Adrenal gland (tissue), 12 donors: ENCODE data around the gene DBI. TPM values are rescaled to one million over a fixed set of nuclear protein-coding genes. Genes with fewer than 3 reads are reported as not detected.

ENCODE experiments used
- DNase-seq, 7 donors: peaks; one replicate each; pipeline ENCODE4 v3.0.0-alpha.2; 2019 to 2020
- H3K27ac ChIP-seq, 5 donors: fragments of 200-600 bp; sonication (generic) in 4 of 5; 1 replicate in 3 of 5; 2 replicates in 2 of 5; pipeline versions ENCODE4 v1.5.1 to v1.8.0; 2016 to 2020; ENCODE audit warnings: mild to moderate bottlenecking in 1 of 5
- H3K27me3 ChIP-seq: fragments of 200-600 bp; 2 replicates; pipeline ENCODE4 v1.8.0; 2021
- H3K36me3 ChIP-seq, 2 donors: fragments of 200-600 bp; replicated peaks in 1 of 2; 1 replicate in 1 of 2; 2 replicates in 1 of 2; pipeline versions ENCODE4 v1.5.1 to v1.8.0; 2018 to 2022
- H3K4me1 ChIP-seq, 2 donors: fragments of 200-600 bp; replicated peaks in 1 of 2; 1 replicate in 1 of 2; 2 replicates in 1 of 2; pipeline versions ENCODE4 v1.5.1 to v1.8.0; 2018 to 2021
- H3K4me3 ChIP-seq, 4 donors: fragments of 200-600 bp; sonication (generic) in 3 of 4; one replicate each; pipeline ENCODE4 v1.5.1; 2016 to 2018
- H3K9me3 ChIP-seq, 3 donors: fragments of 200-600 bp; sonication (generic) in 1 of 3; replicated peaks in 1 of 3; 1 replicate in 2 of 3; 2 replicates in 1 of 3; pipeline versions ENCODE4 v1.5.1 to v1.8.0; 2016 to 2021
- CTCF ChIP-seq, 6 experiments: fragments of 450-650 bp in 4 of 6; fragments of 200-600 bp in 2 of 6; sonication (generic) in 1 of 6; IDR thresholded peaks; 1 replicate in 5 of 6; 2 replicates in 1 of 6; pipeline versions ENCODE4 v1.5.1 to v1.8.0; 2016 to 2021; ENCODE audit warnings: antibody characterized with exemption in 6 of 6, mild to moderate bottlenecking in 2 of 6, moderate library complexity in 1 of 6
- POLR2A ChIP-seq, 2 donors: fragments of 450-650 bp; IDR thresholded peaks; one replicate each; pipeline ENCODE4 v1.6.1; 2017; ENCODE audit warnings: antibody characterized with exemption in 2 of 2, mild to moderate bottlenecking in 2 of 2, moderate library complexity in 1 of 2
- WGBS, 4 donors: extraction: QIAGEN DNeasy Blood & Tissue Kit in 2 of 4; methylation state at CpG; one replicate each; pipeline versions ENCODE4 v1.1.5 to v1.1.7; 2013 to 2017; 5-methylcytosine and 5-hydroxymethylcytosine counted together
- intact Hi-C, 2 donors: fragments of 100-400 bp; cut with DNase I; formaldehyde crosslinking; loops; one replicate each; pipeline versions ENCODE4 v1.14.1 to v1.15.0; 2022 to 2023
- polyA plus RNA-seq, 3 donors: library from polyadenylated mRNA; stranded (reverse); fragments of 200-250 nt in 2 of 3; fragments of 350-450 nt in 1 of 3; fragmentation: Illumina TruSeq in 1 of 3; extraction: RNeasy Lipid Tissue Mini Kit (QIAGEN cat#74804) in 1 of 3; gene quantifications; one replicate each; pipeline ENCODE4 v1.2.3, GENCODE V29; 2013 to 2014
- total RNA-seq, 9 donors: library from RNA; depleted of rRNA in 4 of 9; stranded (reverse); fragments of >200 nt in 4 of 9; fragments of 120-200 nt in 1 of 9; fragmentation: NEBNext Ultra II Directional in 1 of 9; extraction: Animal tissue kit (Norgen Biotek cat#: 25700) in 1 of 9; gene quantifications; one replicate each; pipeline versions ENCODE4 v1.1.0 to v1.2.4, GENCODE V29; 2013 to 2023
- donor health status: healthy with polysubstance abuse.
- donor health status: Bipolar disorder and iron deficiency.
- donor health status: DM: yes; HTN: yes; CAD: no.
- donor health status: DM: no; HTN: no; CAD: no.
- donor health status: DM: no; HTN: no; CAD: no.
- donor health status: DM: yes; HTN: yes; CAD: no.

The DBI gene
- total and polyA plus RNA-seq, 12 donors: 32.3 to 367 (median 99.1) TPM

- no peak for DNase-seq
- Histone ChIP-seq H3K4me3 (no peak overlapping the region), H3K27me3 (no peaks in the 10 kb centered on the region), H3K4me1 (no peaks in the 10 kb centered on the region), H3K9me3 (no peaks in the 10 kb centered on the region), H3K27ac (no peak overlapping the region), H3K36me3 (peaks cover 0 to 23% of the 10 kb centered on the region in 2 donors)
- 94 to 100% (median 95%) methylated on average over 5 of the region's 5 CpGs for WGBS, 4 donors
- intact Hi-C loops: no loop called here
- TF ChIP-seq POLR2A (IDR thresholded peaks at IDR 0.05) (no peak), CTCF (IDR thresholded peaks at IDR 0.05) (no peak)
Measured at GRCh38 chr2:119376810-119377209, 10.0 kb downstream of the DBI start.

- Histone ChIP-seq H3K36me3 (peaks cover 0 to 17% of the 10 kb centered on the region in 2 donors), H3K4me1 (no peaks in the 10 kb centered on the region), H3K4me3 (no peak overlapping the region), H3K27me3 (no peaks in the 10 kb centered on the region), H3K9me3 (no peaks in the 10 kb centered on the region), H3K27ac (no peak overlapping the region)
- 84 to 91% (median 87%) methylated on average over 7 of the region's 7 CpGs for WGBS, 4 donors
- no peak for DNase-seq
- TF ChIP-seq CTCF (IDR thresholded peaks at IDR 0.05) (no peak), POLR2A (IDR thresholded peaks at IDR 0.05) (no peak)
- intact Hi-C loops: no loop called here
Measured at GRCh38 chr2:119377294-119377992, 10.7 kb downstream of the DBI start.

DNA sequence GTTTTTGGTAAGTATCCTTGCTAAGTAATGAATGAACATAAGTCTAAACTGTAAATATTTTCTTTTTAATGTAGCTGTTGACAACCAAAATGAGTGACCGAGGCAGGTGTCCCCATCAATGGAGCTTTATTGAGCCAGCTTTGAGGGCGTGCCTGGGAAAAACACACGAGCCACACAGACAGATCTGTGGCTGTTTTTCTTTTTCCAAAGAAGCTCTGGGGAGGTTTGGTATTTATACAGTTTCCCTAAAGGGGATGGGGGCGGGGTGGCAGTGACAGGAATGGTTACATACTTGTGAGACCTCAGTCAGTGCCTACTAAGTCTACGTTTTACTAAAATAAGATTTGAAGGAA lies 11.2 kb downstream of the DBI start:
- intact Hi-C loops: no loop called here
- Histone ChIP-seq H3K27me3 (no peaks in the 10 kb centered on the region), H3K4me3 (no peak overlapping the region), H3K27ac (no peak overlapping the region), H3K36me3 (peaks cover 0 to 12% of the 10 kb centered on the region in 2 donors), H3K9me3 (no peaks in the 10 kb centered on the region), H3K4me1 (no peaks in the 10 kb centered on the region)
- no peak for TF ChIP-seq CTCF (IDR thresholded peaks at IDR 0.05)
- TF ChIP-seq POLR2A (IDR thresholded peaks at IDR 0.05): no peak
- 70 to 84% (median 73%) methylated on average over 5 of the region's 5 CpGs for WGBS, 4 donors
- DNase-seq: no peak

GRCh38 chr2:119378566-119378965 lies 11.8 kb downstream of the DBI start:
- peaks cover 0 to 6% of the 10 kb centered on the region in 2 donors for H3K36me3 ChIP-seq
- no peak for DNase-seq
- H3K9me3 ChIP-seq: no peaks in the 10 kb centered on the region
- intact Hi-C loops: no loop called here
- WGBS, 4 donors: 86 to 94% (median 93%) methylated on average over 1 to 6 of the region's 6 CpGs
- H3K27me3 ChIP-seq: no peaks in the 10 kb centered on the region
- no peak overlapping the region for H3K4me3 ChIP-seq
- H3K4me1 ChIP-seq: no peaks in the 10 kb centered on the region
- TF ChIP-seq POLR2A (IDR thresholded peaks at IDR 0.05) (no peak), CTCF (IDR thresholded peaks at IDR 0.05) (no peak)
- H3K27ac ChIP-seq: no peak overlapping the region
